ENCODE measurements around the gene CXorf49. TPM values are rescaled to one million over a fixed set of nuclear protein-coding genes. Genes with fewer than 3 reads are reported as not detected.
"Not testable (repeated sequence)": the region's sequence is repeated elsewhere in the genome, so short reads cannot be mapped to it uniquely, and the experiment has no call there.

CXorf49 gene
- total and polyA plus RNA-seq, 7 experiments from 2014 or later, result not detected

DNA sequence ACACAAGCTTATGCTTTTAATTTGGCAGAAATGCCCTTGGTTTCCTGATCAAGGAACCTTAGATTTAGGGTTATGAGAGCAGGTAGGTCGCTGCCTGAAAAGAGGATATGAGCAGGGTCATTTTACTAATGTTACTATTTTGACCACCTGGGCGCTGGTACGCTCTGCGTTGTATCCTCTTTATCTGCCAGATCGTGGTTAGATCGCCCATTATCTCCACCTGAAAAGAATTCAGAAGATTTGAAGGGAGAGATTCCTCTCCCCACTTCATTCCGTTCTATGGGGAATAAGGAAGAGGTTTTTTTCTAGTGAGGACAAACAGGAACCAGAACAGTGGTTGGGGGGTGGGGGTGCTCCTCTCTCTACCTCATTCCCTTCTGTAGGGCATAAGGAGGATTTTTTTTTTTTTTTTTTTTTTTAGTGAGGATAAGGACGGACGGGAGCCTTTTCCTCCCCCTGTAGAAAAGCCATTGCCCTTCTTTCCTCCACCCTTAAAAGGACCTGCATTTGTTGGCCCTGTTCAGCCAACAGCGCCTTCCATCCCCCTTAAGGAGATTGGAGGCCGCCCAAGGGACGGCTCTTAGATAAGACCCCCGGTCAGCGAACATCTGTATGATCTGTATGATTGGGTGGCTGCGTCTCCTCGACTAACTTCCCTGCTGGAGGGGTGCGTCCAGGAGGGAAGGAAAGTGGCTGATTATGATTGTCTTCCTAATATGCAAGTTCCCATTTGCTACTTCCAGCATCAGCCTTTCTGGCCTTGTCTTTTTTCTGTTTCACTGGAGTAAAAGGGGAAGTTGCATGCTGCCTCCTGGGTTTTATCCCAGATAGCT is 20.4 kb downstream of the CXorf49 start:
- ATAC-seq; POLR2A ChIA-PET; H3K27me3 Mint-ChIP-seq; H3K36me3 Mint-ChIP-seq; DNase-seq; H3K4me1 ChIP-seq (ENCODE audit: control insufficient read depth in 2 of 2, insufficient read depth in 2 of 2, low read length in 2 of 2); H3K4me3 ChIP-seq (ENCODE audit: low read length); H3K27ac ChIP-seq (ENCODE audit: low read depth, low read length); H3K9me3 Mint-ChIP-seq; H3K4me3 Mint-ChIP-seq; H3K9me3 ChIP-seq (ENCODE audit: control insufficient read depth in 2 of 3, low read length in 3 of 3); H3K27ac Mint-ChIP-seq; H3K27me3 ChIP-seq (ENCODE audit: control insufficient read depth in 2 of 2, insufficient read depth in 2 of 2, low read length in 2 of 2); intact Hi-C loops (cut with micrococcal nuclease); H3K4me1 Mint-ChIP-seq; CTCF ChIA-PET; H3K36me3 ChIP-seq (ENCODE audit: control insufficient read depth in 2 of 3, insufficient read depth in 3 of 3, low read length in 3 of 3): not testable (repeated sequence)

DNA sequence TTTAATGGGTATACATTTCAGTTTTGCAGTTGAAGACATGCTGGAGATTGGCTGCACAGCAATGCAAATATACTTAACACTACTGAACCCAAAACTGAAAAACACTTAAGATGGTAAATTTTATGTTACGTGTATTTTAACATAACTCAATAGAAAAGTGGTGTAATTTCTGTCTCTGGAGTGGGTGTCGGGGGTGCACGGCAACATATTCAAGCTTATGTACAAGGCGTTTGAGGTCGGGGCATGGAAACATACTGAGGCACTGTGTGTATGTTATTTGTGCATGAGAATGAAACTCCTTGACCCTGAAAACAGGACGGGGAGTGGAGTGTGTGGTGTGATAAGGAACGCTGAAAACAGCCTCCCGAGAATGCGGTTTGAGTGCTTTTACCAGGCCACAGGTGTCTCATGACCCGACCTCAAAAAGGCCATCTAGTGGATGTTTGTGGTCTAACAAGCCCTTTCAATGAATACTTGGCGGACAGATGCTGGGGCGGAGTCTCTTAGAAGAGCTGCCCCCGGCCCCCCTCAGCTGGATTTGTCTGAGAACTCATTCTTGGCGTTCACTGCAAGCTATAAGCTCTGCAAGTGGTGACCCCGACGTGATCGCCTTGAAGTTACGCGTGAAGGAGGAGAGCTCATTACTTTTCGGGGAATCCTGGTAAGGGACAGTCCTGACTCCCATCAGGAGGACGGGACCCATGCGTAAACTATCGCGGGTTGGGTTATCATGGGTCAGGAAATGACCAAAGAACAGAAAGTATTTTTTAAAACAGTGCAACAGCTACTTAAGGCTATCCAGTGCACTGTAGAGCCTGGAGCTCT is 21.2 kb downstream of the CXorf49 start:
- H3K36me3 Mint-ChIP-seq; H3K9me3 Mint-ChIP-seq; H3K27ac ChIP-seq (ENCODE audit: low read depth, low read length); H3K4me1 ChIP-seq (ENCODE audit: control insufficient read depth in 2 of 2, insufficient read depth in 2 of 2, low read length in 2 of 2); CTCF ChIA-PET; intact Hi-C loops (cut with micrococcal nuclease); DNase-seq; H3K4me3 Mint-ChIP-seq; H3K4me3 ChIP-seq (ENCODE audit: low read length); H3K9me3 ChIP-seq (ENCODE audit: control insufficient read depth in 2 of 3, low read length in 3 of 3); H3K27ac Mint-ChIP-seq; H3K27me3 ChIP-seq (ENCODE audit: control insufficient read depth in 2 of 2, insufficient read depth in 2 of 2, low read length in 2 of 2); H3K36me3 ChIP-seq (ENCODE audit: control insufficient read depth in 2 of 3, insufficient read depth in 3 of 3, low read length in 3 of 3); H3K27me3 Mint-ChIP-seq; POLR2A ChIA-PET; H3K4me1 Mint-ChIP-seq: not testable (repeated sequence)
- peak; percentile 68 for ATAC-seq

DNA sequence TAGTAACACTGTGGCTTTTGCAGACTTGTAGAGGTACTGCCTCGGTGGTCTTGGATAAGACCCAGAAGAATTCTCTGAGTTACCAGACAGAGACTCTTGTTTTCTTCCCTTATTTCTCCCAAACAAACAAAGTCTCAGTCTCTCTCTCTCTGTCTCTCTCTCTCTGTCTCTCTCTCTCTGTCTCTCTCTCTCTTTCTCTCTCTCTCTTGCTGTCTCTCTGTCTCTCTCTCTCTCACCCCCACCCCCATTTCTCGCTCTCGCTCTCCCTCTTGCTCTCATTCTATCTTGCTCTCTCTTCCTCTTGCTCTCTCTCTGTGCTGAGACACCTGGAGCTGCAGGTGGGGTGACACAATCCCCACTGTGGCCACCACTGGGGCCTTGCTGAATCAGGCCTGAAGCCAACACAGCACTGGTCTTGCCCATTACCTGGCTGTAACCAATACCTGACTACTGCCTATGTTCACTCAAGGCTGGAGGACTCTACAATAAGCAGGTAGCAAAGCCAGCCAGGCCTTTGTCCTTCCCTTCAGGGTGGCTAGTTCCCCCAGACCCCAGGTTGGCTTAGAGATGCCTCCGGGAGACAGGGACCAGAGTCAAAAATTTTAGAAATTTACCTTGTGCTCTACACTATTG is 38.4 kb downstream of the CXorf49 start:
- no peaks in the 10 kb centered on the region for H3K4me1 ChIP-seq (ENCODE audit: control insufficient read depth in 2 of 2, insufficient read depth in 2 of 2, low read length in 2 of 2)
- Mint-ChIP-seq H3K4me3 (no peak overlapping the region), H3K27ac (no peak overlapping the region), H3K4me1 (no peaks in the 10 kb centered on the region), H3K36me3 (no peaks in the 10 kb centered on the region), H3K9me3 (no peaks in the 10 kb centered on the region), H3K27me3 (peaks cover 0 to 10% (median 0%) of the 10 kb centered on the region in 5 donors)
- H3K4me3 ChIP-seq (ENCODE audit: low read length), result no peak overlapping the region
- no peaks in the 10 kb centered on the region for H3K36me3 ChIP-seq (ENCODE audit: control insufficient read depth in 2 of 3, insufficient read depth in 3 of 3, low read length in 3 of 3)
- no peak overlapping the region for H3K27ac ChIP-seq (ENCODE audit: low read depth, low read length)
- H3K9me3 ChIP-seq (ENCODE audit: control insufficient read depth in 2 of 3, low read length in 3 of 3), result no peaks in the 10 kb centered on the region
- DNase-seq (no peak), ATAC-seq (no peak)
- ChIA-PET CTCF (no interaction called here), POLR2A (no interaction called here)
- no peaks in the 10 kb centered on the region for H3K27me3 ChIP-seq (ENCODE audit: control insufficient read depth in 2 of 2, insufficient read depth in 2 of 2, low read length in 2 of 2)
- intact Hi-C loops (cut with micrococcal nuclease), result no loop called here

DNA sequence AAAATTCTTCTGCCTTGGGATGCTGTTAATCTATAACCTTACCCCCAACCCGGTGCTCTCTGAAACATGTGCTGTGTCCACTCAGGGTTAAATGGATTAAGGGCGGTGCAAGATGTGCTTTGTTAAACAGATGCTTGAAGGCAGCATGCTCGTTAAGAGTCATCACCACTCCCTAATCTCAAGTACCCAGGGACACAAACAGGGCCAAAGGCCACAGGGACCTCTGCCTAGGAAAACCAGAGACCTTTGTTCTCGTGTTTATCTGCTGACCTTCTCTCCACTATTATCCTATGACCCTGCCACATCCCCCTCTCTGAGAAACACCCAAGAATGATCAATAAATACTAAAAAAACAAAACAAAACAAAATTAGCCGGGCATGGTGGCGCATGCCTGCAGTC is 40.9 kb downstream of the CXorf49 start:
- CTCF ChIA-PET; H3K27ac Mint-ChIP-seq; intact Hi-C loops (cut with micrococcal nuclease); H3K36me3 ChIP-seq (ENCODE audit: control insufficient read depth in 2 of 3, insufficient read depth in 3 of 3, low read length in 3 of 3); H3K27ac ChIP-seq (ENCODE audit: low read depth, low read length); ATAC-seq; H3K4me3 ChIP-seq (ENCODE audit: low read length); H3K36me3 Mint-ChIP-seq; H3K9me3 Mint-ChIP-seq; DNase-seq; H3K4me1 ChIP-seq (ENCODE audit: control insufficient read depth in 2 of 2, insufficient read depth in 2 of 2, low read length in 2 of 2); H3K4me1 Mint-ChIP-seq; H3K4me3 Mint-ChIP-seq; POLR2A ChIA-PET; H3K27me3 ChIP-seq (ENCODE audit: control insufficient read depth in 2 of 2, insufficient read depth in 2 of 2, low read length in 2 of 2); H3K9me3 ChIP-seq (ENCODE audit: control insufficient read depth in 2 of 3, low read length in 3 of 3): not testable (repeated sequence)
- peaks cover 0 to 11% (median 0%) of the 10 kb centered on the region in 5 donors for H3K27me3 Mint-ChIP-seq

DNA sequence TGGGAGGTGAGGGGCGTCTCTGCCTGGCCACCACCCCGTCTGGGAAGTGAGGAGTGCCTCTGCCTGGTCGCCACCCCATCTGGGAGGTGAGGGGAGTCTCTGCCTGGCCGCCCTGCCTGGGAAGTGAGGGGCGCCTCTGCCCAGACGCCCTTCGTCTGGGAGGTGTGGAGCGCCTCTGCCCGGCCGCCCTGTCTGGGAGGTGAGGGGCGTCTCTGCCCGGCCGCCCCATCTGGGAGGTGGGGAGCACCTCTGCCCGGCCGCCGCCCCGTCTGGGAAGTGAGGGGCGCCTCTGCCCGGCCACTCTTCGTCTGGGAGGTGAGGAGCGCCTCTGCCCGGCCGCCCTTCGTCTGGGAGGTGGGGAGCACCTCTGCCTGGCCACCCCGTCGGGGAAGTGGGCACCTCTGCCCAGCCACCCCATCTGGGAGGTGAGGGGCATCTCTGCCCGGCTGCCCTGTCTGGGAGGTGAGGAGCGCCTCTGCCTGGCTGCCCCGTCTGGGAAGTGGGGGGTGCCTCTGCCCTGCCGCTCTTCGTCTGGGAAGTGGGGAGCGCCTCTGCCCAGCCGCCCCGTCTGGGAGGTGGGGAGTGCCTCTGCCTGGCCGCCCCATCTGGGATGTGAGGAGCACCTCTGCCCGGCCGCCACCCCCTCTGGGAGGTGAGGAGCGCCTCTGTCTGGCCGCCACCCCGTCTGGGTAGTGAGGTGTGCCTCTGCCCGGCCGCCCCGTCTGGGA is 41.9 kb downstream of the CXorf49 start:
- ATAC-seq; H3K9me3 Mint-ChIP-seq; H3K27me3 ChIP-seq (ENCODE audit: control insufficient read depth in 2 of 2, insufficient read depth in 2 of 2, low read length in 2 of 2); H3K4me1 Mint-ChIP-seq; POLR2A ChIA-PET; H3K27ac ChIP-seq (ENCODE audit: low read depth, low read length); DNase-seq; H3K36me3 Mint-ChIP-seq; intact Hi-C loops (cut with micrococcal nuclease); CTCF ChIA-PET; H3K4me3 ChIP-seq (ENCODE audit: low read length); H3K27ac Mint-ChIP-seq; H3K9me3 ChIP-seq (ENCODE audit: control insufficient read depth in 2 of 3, low read length in 3 of 3); H3K4me3 Mint-ChIP-seq; H3K4me1 ChIP-seq (ENCODE audit: control insufficient read depth in 2 of 2, insufficient read depth in 2 of 2, low read length in 2 of 2); H3K36me3 ChIP-seq (ENCODE audit: control insufficient read depth in 2 of 3, insufficient read depth in 3 of 3, low read length in 3 of 3): not testable (repeated sequence)
- peaks cover 0 to 11% (median 0%) of the 10 kb centered on the region in 5 donors for H3K27me3 Mint-ChIP-seq

DNA sequence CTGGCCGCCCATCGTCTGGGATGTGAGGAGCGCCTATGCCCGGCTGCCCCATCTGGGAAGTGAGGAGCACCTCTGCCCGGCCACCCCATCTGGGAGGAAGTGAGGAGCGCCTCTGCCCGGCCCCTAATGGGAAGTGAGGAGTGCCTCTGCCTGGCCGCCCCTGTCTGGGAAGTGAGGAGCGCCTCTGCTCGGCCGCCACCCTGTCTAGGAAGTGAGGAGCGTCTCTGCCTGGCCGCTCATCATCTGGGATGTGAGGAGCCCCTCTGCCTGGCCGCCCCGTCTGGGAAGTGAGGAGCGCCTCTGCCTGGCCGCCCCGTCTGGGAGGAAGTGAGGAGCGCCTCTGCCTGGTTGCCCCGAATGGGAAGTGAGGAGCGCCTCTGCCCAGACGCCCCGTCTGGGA is 42.4 kb downstream of the CXorf49 start:
- H3K27ac ChIP-seq (ENCODE audit: low read depth, low read length); H3K9me3 ChIP-seq (ENCODE audit: control insufficient read depth in 2 of 3, low read length in 3 of 3); H3K4me1 ChIP-seq (ENCODE audit: control insufficient read depth in 2 of 2, insufficient read depth in 2 of 2, low read length in 2 of 2); H3K9me3 Mint-ChIP-seq; H3K27me3 ChIP-seq (ENCODE audit: control insufficient read depth in 2 of 2, insufficient read depth in 2 of 2, low read length in 2 of 2); POLR2A ChIA-PET; H3K4me3 Mint-ChIP-seq; CTCF ChIA-PET; H3K36me3 ChIP-seq (ENCODE audit: control insufficient read depth in 2 of 3, insufficient read depth in 3 of 3, low read length in 3 of 3); DNase-seq; ATAC-seq; H3K4me3 ChIP-seq (ENCODE audit: low read length); intact Hi-C loops (cut with micrococcal nuclease); H3K36me3 Mint-ChIP-seq; H3K27ac Mint-ChIP-seq: not testable (repeated sequence)
- Mint-ChIP-seq H3K4me1 (peaks cover 4 to 15% (median 14%) of the 10 kb centered on the region in 7 donors), H3K27me3 (peaks cover 0 to 14% (median 0%) of the 10 kb centered on the region in 5 donors)

All from naive thymus-derived CD4-positive, alpha-beta T cell (primary cell).